ENCODE measurements around the gene NDUFS1. TPM values are rescaled to one million over a fixed set of nuclear protein-coding genes. Genes with fewer than 3 reads are reported as not detected.

The NDUFS1 gene
- total RNA-seq, 2 experiments from 2014 or later, result 81.2 to 89.3 TPM

DNA sequence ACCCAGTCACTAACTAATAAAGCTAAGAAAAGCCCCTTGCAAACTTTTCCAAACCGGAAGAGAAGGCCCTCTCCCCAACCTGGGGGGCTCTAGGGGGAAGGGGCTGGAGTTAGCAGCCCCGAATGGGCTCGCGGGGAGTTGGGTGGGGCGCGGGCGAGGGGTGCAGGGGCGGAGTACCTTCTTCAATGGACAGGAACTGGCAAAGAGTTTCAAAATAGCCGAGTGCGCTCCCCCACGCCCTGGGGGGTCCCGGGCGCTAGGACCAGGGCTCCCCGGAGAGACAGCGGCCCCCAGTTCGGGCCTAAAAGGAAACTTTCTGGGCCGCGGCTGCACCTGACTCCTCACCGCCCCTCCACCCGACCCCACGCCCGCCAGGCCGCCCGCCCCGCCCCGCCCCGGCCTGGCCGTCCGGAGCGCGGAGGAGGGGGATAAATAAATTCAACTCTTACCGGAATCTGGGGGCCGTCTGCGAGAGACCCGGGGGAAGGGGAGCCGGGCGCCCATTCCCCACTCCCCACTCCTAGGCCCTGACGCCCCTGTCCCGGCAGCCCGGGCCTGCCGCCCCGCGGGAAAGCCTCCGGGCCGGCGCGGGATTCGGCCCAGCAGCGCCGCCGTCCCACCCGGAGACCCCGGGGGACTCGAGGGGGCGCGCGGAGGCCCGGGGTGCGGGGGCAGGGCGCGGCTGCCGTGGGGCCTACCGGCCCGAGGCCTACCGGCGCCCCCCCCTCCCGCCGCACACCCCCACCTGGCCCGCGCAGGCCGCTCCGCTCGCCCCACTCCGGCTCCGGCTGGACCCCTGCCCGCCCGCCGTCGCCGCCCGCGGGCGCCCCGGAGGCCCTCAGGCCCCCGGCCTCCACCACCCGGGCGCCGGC lies 74.1 kb downstream of the NDUFS1 start:
- ATAC-seq, result peak; percentile 17

DNA sequence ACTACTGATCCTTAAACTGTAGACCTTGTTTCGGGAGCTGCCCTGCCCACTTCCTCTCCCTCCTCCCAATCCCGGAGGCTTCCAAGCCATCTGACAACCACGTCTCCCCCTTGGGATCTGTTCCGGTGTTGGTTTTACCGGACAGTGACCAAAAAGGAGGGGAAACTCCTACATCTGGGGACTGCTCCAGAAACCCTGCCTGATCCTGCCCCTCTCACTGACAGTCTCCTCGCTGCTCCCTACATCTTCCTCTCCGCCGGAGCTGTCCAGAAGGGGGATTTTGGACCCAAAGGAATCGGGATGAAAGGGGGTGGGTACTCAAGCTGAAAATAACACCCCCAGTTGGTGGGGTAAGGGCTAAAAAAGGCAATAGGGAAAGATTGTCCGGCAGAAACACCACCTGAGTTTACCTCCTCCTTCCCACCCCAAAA lies 74.8 kb downstream of the NDUFS1 start:
- H3K4me3 Mint-ChIP-seq, result peak overlapping the region; percentile 99
- H3K27me3 Mint-ChIP-seq, result no peaks in the 10 kb centered on the region
- POLR2A ChIA-PET, result interaction anchor here (0.8 to 2.3 kb wide), 4 partner anchors 12 to 76 kb away, joined by 3 to 8 read pairs (median 6); partner anchors contain the start of genes EEF1B2 and NDUFS1
- CTCF ChIA-PET, result interaction anchor here (1.4 kb wide), 1 partner anchor 13 kb away, joined by 4 read pairs; no protein-coding TSS in a partner anchor
- peaks cover 10% of the 10 kb centered on the region for H3K36me3 Mint-ChIP-seq (ENCODE audit: low read depth)
- intact Hi-C loops (cut with micrococcal nuclease), result no loop called here
- ATAC-seq (no peak), DNase-seq (peak; percentile 26)
- peak overlapping the region; percentile 98 for H3K27ac Mint-ChIP-seq
- peaks cover 44% of the 10 kb centered on the region for H3K4me1 Mint-ChIP-seq (ENCODE audit: low read depth)
- H3K9me3 Mint-ChIP-seq, result no peaks in the 10 kb centered on the region
- TF ChIP-seq, protein P1, sequence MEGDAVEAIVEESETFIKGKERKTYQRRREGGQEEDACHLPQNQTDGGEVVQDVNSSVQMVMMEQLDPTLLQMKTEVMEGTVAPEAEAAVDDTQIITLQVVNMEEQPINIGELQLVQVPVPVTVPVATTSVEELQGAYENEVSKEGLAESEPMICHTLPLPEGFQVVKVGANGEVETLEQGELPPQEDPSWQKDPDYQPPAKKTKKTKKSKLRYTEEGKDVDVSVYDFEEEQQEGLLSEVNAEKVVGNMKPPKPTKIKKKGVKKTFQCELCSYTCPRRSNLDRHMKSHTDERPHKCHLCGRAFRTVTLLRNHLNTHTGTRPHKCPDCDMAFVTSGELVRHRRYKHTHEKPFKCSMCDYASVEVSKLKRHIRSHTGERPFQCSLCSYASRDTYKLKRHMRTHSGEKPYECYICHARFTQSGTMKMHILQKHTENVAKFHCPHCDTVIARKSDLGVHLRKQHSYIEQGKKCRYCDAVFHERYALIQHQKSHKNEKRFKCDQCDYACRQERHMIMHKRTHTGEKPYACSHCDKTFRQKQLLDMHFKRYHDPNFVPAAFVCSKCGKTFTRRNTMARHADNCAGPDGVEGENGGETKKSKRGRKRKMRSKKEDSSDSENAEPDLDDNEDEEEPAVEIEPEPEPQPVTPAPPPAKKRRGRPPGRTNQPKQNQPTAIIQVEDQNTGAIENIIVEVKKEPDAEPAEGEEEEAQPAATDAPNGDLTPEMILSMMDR (IDR thresholded peaks at IDR 0.05), result no peak

More for the DNA sequence above, 74.1 kb downstream of the NDUFS1 start:
- Mint-ChIP-seq H3K27ac (peak overlapping the region; percentile 98), H3K4me1 (ENCODE audit: low read depth) (peaks cover 38% of the 10 kb centered on the region), H3K27me3 (no peaks in the 10 kb centered on the region), H3K36me3 (ENCODE audit: low read depth) (peaks cover 12% of the 10 kb centered on the region), H3K9me3 (no peaks in the 10 kb centered on the region), H3K4me3 (peak overlapping the region; percentile 99)
- CTCF ChIA-PET, result interaction anchor here (1.4 to 3.7 kb wide), 3 partner anchors 12 to 14 kb away, joined by 4 to 11 read pairs (median 4); no protein-coding TSS in a partner anchor
- POLR2A ChIA-PET, result interaction anchor here (0.6 to 2.3 kb wide), 10 partner anchors 11 to 100 kb away, joined by 3 to 12 read pairs (median 4); partner anchors contain the start of genes EEF1B2 and NDUFS1
- DNase-seq, result peak; percentile 51
- intact Hi-C loops (cut with micrococcal nuclease), result no loop called here
- TF ChIP-seq, protein P1 (IDR thresholded peaks at IDR 0.05), result no peak

DNA sequence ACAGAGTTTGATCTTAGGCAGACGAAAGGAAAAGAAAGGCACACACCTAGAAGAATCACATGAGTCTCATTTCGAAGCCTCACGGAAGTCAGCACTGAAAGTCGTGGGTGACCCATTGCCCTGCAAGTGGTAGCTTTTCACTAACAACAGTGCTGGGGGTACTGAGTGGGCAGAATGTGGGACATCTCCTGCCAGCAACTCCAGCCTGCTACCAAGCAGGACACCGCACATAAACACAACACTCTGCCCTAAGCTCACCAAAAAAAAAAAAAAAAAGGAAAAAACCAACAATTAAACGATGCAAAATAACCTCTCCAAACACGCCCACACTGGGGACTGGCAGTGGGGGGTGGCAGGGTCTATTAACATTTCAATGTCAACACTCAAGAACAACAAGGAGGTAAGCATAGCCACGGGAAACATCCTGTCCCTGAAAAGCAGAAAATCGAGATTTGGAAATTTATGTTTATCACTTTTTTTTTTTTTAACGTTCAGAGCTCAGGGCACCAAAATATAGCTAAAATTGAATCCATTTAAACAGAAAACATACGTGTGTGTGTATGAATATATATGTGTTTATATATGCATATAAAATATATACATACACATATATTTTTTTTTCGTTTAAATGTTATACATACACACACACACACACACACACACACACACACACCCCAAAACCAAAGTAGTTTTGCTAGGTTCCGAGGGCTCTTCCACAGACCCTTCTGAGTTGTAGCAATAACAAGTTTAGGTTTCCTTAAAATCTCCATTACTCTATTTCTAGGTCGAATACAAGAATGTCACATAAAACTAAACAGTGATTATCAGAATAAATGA lies 75.4 kb downstream of the NDUFS1 start:
- intact Hi-C loops (cut with micrococcal nuclease), result no loop called here
- peak; percentile 61 for DNase-seq
- ATAC-seq, result peak; percentile 14
- no peaks in the 10 kb centered on the region for H3K9me3 Mint-ChIP-seq
- peak overlapping the region; percentile 99 for H3K4me3 Mint-ChIP-seq
- H3K27me3 Mint-ChIP-seq, result no peaks in the 10 kb centered on the region
- ChIA-PET CTCF (interaction anchor here (1.4 kb wide), 1 partner anchor 13 kb away, joined by 4 read pairs; no protein-coding TSS in a partner anchor), POLR2A (interaction anchor here (1.0 to 2.3 kb wide), 5 partner anchors 11 to 76 kb away, joined by 3 to 8 read pairs (median 3); partner anchors contain the start of genes EEF1B2 and NDUFS1)
- TF ChIP-seq, protein P1 (IDR thresholded peaks at IDR 0.05), result no peak
- H3K36me3 Mint-ChIP-seq (ENCODE audit: low read depth), result peaks cover 7% of the 10 kb centered on the region
- peak overlapping the region; percentile 98 for H3K27ac Mint-ChIP-seq
- H3K4me1 Mint-ChIP-seq (ENCODE audit: low read depth), result peaks cover 44% of the 10 kb centered on the region

DNA sequence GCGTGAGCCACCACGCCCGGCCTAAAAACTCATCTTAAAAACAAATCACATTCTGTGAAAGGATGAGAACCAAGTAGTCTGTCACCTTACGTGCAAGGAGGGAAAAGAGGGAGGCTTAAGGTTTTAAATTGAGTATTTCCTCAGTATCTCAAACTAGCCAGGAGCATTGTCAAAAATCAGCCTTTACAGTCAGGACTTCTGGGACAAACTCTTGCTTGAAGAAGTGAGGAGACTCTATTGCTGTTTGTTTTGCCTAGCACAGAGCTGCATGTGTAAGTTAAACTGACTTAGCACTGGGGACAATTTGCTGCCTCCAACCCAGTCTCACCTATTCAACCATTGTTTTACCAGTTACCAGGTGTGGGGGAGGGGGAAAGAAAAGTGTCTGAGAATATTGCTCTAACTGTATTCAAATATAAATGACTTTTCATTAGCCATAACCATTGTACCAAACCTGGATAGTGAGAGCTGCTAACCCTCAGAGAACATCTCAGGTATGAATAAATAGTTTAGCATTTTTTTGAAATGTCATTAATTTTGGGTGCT lies 76.9 kb downstream of the NDUFS1 start:
- no peak overlapping the region for H3K27ac Mint-ChIP-seq
- DNase-seq (no peak), ATAC-seq (no peak)
- peaks cover 7% of the 10 kb centered on the region for H3K36me3 Mint-ChIP-seq (ENCODE audit: low read depth)
- CTCF ChIA-PET, result no interaction called here
- H3K4me3 Mint-ChIP-seq, result no peak overlapping the region
- intact Hi-C loops (cut with micrococcal nuclease), result no loop called here
- peaks cover 46% of the 10 kb centered on the region for H3K4me1 Mint-ChIP-seq (ENCODE audit: low read depth)
- TF ChIP-seq, protein P1 (IDR thresholded peaks at IDR 0.05), result no peak
- no peaks in the 10 kb centered on the region for H3K9me3 Mint-ChIP-seq
- no peaks in the 10 kb centered on the region for H3K27me3 Mint-ChIP-seq
- POLR2A ChIA-PET, result interaction anchor here (0.6 to 1.2 kb wide), 2 partner anchors 42 to 51 kb away, joined by 3 read pairs; no protein-coding TSS in a partner anchor
